Measurements from ENCODE around the gene USP6.

DNA sequence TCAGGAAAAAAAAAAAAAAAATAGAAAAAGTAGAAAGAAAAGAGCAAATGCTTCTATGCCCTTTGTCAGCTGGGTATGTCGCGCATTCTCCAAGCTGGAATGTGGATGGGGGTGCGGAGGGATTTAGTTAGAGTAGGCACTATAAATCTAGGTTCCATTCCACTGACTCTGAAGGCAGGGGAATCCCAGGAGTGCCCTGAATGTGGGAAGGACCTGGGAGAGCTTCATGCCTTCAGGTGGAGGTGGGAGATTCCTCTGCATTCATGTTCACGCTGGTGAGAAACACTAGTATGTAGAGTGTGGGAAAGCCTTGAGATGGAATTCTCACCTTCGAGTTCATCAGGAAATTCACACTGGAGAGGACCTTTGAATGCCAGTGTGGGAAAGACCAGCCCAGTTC lies 16.6 kb upstream of the USP6 start:
- no peak for TF ChIP-seq POLR2A (IDR thresholded peaks at IDR 0.05)
- no peak for TF ChIP-seq EP300 (IDR thresholded peaks at IDR 0.05)

Measured in upper lobe of left lung (tissue), 4 donors.